WTC11 (cell line): Measurements from ENCODE around the gene SREBF1. TPM values are rescaled to one million over a fixed set of nuclear protein-coding genes. Genes with fewer than 3 reads are reported as not detected.
A peak's percentile ranks its signal among the peaks of the same experiment; 100 is the strongest.

Source experiments
- ATAC-seq: fragments of 200-7000 bp; cut with Tn5 transposase; 2 replicates; pipeline ENCODE4 v1.10.0; 2021; ENCODE audit warnings: mild to moderate bottlenecking, moderate library complexity
- CTCF ChIA-PET: fragments of 300-600 bp; sonication (Branson Sonifier 250); formaldehyde crosslinking; loops from one replicate; lab custom pipeline; 2021; ENCODE audit warnings: antibody characterized with exemption; lab: Charles Lee
- POLR2A ChIA-PET: fragments of 350-600 bp; sonication (Branson Sonifier 250); formaldehyde crosslinking; loops from one replicate; lab custom pipeline; 2021; ENCODE audit warnings: antibody characterized with exemption; lab: Charles Lee
- DNase-seq: peaks from one replicate; pipeline ENCODE4 v3.0.0; 2021; ENCODE audit warnings: low spot score
- H3K27ac Mint-ChIP-seq: 2 replicates; pipeline ENCODE4 v1.8.0; 2021; ENCODE audit warnings: mixed read lengths
- H3K27me3 Mint-ChIP-seq: 2 replicates; pipeline ENCODE4 v1.8.0; 2021; ENCODE audit warnings: low read depth, mild to moderate bottlenecking, moderate library complexity, mixed read lengths
- H3K36me3 Mint-ChIP-seq: 2 replicates; pipeline ENCODE4 v1.8.0; 2021; ENCODE audit warnings: mixed read lengths
- H3K4me1 Mint-ChIP-seq: 2 replicates; pipeline ENCODE4 v1.8.0; 2022; ENCODE audit warnings: mixed read lengths
- H3K4me3 Mint-ChIP-seq: 2 replicates; pipeline ENCODE4 v1.8.0; 2021; ENCODE audit warnings: mild to moderate bottlenecking, moderate library complexity, mixed read lengths
- H3K9me3 Mint-ChIP-seq: 2 replicates; pipeline ENCODE4 v1.8.0; 2021; ENCODE audit warnings: mixed read lengths
- FOXK1 ChIP-seq: sonication (generic); formaldehyde crosslinking; IDR thresholded peaks from 2 replicates; pipeline ENCODE4 v1.8.0; 2022; ENCODE audit warnings: mild to moderate bottlenecking, moderate library complexity, missing genetic modification reagents
- JUN ChIP-seq: sonication (generic); formaldehyde crosslinking; IDR thresholded peaks from 2 replicates; pipeline ENCODE4 v1.8.0; 2023; ENCODE audit warnings: mild to moderate bottlenecking, missing genetic modification reagents
- NR1H2 ChIP-seq: sonication (generic); formaldehyde crosslinking; IDR thresholded peaks from 2 replicates; pipeline ENCODE4 v1.9.0; 2021; ENCODE audit warnings: mild to moderate bottlenecking, moderate library complexity, missing genetic modification reagents
- TEAD4 ChIP-seq: sonication (generic); formaldehyde crosslinking; IDR thresholded peaks from 2 replicates; pipeline ENCODE4 v1.8.0; 2022; ENCODE audit warnings: mild to moderate bottlenecking, missing genetic modification reagents
- ZNF317 ChIP-seq: sonication (generic); formaldehyde crosslinking; IDR thresholded peaks from 2 replicates; pipeline ENCODE4 v1.8.1; 2023; ENCODE audit warnings: low read depth, mild to moderate bottlenecking, moderate library complexity, missing genetic modification reagents, borderline replicate concordance
- ZNF416 ChIP-seq: fragments of 250-450 bp; sonication (Bioruptor Pico); IDR thresholded peaks from 2 replicates; pipeline ENCODE4 v1.9.0; 2021; ENCODE audit warnings: mild to moderate bottlenecking, inconsistent platforms
- total RNA-seq: library from RNA; stranded (reverse); gene quantifications from 3 replicates; pipeline ENCODE4 v1.2.3, GENCODE V29; 2021
- TF ChIP-seq, protein P1 (sequence below): sonication (generic); formaldehyde crosslinking; IDR thresholded peaks from 2 replicates; pipeline ENCODE4 v1.8.1; 2022; ENCODE audit warnings: low read depth, mild to moderate bottlenecking, moderate library complexity, missing genetic modification reagents, borderline replicate concordance
- TF ChIP-seq, protein P2 (sequence below): sonication (generic); formaldehyde crosslinking; IDR thresholded peaks from 2 replicates; pipeline ENCODE4 v1.8.1; 2023; ENCODE audit warnings: mild to moderate bottlenecking, missing genetic modification reagents, moderate library complexity
- TF ChIP-seq, protein P3 (sequence below): sonication (generic); formaldehyde crosslinking; IDR thresholded peaks from 2 replicates; pipeline ENCODE4 v1.8.0; 2022; ENCODE audit warnings: mild to moderate bottlenecking, missing genetic modification reagents
- TF ChIP-seq, protein P4 (sequence below): sonication (generic); formaldehyde crosslinking; IDR thresholded peaks from 2 replicates; pipeline ENCODE4 v1.8.0; 2023; ENCODE audit warnings: missing genetic modification reagents, mild to moderate bottlenecking, borderline replicate concordance
- TF ChIP-seq, protein P5 (sequence below): fragments of 250-450 bp; sonication (Bioruptor Pico); IDR thresholded peaks from 2 replicates; pipeline ENCODE4 v1.9.0; 2021; ENCODE audit warnings: mild to moderate bottlenecking, borderline replicate concordance
- TF ChIP-seq, protein P6 (sequence below): sonication (generic); formaldehyde crosslinking; IDR thresholded peaks from 2 replicates; pipeline ENCODE4 v1.8.0; 2023; ENCODE audit warnings: mild to moderate bottlenecking, missing genetic modification reagents
- TF ChIP-seq, protein P7 (sequence below): sonication (generic); formaldehyde crosslinking; IDR thresholded peaks from 2 replicates; pipeline ENCODE4 v1.8.1; 2022; ENCODE audit warnings: missing genetic modification reagents, borderline replicate concordance

SREBF1 gene
- total RNA-seq, 1 experiment from 2014 or later = 93.7 TPM

DNA sequence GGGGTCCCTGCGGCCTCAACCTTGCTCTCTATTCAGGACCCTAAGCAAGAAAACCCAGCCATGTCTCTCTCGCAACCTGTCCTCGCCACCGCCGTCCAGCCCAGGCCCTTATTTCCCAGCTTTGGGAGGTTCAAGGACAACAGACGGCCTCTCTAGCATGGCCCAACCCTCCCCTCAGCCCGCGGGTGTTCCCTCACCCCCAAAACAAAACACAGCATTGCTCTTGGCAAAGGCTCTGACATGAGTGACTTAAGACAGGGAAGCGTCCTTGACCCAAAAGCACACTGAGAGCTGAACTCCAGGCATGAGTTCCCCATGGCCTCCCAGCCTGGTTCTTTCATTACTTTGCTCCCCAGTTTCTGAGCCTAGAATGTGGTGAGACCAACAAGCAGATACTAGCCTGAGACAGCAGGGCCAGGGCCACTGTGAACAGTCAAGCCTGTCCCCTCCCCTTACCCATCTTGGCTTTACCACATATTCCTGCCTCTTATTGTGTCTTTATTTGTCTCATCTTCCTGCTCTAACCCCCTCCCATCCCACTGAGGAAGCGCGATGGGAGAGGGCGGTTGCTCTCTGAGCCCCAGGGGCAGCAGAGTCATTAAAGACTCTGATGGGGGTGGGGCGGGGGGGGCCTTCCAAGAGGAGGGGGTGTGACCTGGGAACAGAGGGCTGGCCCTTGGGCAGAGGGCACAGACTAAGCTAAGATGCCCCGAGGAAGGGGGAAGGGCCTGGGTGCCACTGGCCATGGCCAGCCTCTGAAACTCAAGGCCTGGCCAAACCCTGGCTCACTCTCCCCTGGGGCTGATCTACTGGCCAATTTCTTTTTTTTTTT is 11.8 kb downstream of the SREBF1 start:
- DNase-seq = no peak
- Mint-ChIP-seq H3K36me3 (no peaks in the 10 kb centered on the region; the same call in none of the 2 replicates), H3K4me3 (peak overlapping the region; percentile 44), H3K4me1 (peaks cover 71% of the 10 kb centered on the region), H3K9me3 (no peaks in the 10 kb centered on the region), H3K27me3 (no peaks in the 10 kb centered on the region)
- CTCF ChIA-PET = interaction anchor here (1.0 to 3.7 kb wide), 5 partner anchors 11 to 44 kb away, joined by 3 to 12 read pairs (median 3); partner anchors contain the start of gene SREBF1
- POLR2A ChIA-PET = interaction anchor here (0.6 to 9.4 kb wide), 7 partner anchors 12 to 233 kb away, joined by 3 to 137 read pairs (median 6); partner anchors contain the start of gene SREBF1
- TF ChIP-seq, protein P1, sequence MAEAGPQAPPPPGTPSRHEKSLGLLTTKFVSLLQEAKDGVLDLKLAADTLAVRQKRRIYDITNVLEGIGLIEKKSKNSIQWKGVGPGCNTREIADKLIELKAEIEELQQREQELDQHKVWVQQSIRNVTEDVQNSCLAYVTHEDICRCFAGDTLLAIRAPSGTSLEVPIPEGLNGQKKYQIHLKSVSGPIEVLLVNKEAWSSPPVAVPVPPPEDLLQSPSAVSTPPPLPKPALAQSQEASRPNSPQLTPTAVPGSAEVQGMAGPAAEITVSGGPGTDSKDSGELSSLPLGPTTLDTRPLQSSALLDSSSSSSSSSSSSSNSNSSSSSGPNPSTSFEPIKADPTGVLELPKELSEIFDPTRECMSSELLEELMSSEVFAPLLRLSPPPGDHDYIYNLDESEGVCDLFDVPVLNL (CRISPR knock-in tag) = no peak
- no peak for TF ChIP-seq JUN (CRISPR knock-in tag)
- TF ChIP-seq, protein P2, sequence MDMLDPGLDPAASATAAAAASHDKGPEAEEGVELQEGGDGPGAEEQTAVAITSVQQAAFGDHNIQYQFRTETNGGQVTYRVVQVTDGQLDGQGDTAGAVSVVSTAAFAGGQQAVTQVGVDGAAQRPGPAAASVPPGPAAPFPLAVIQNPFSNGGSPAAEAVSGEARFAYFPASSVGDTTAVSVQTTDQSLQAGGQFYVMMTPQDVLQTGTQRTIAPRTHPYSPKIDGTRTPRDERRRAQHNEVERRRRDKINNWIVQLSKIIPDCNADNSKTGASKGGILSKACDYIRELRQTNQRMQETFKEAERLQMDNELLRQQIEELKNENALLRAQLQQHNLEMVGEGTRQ = no peak
- TF ChIP-seq, all 79 proteins: peak for 0
- peak overlapping the region; percentile 99 for H3K27ac Mint-ChIP-seq
- peak; percentile 1; the same call in 1 of the 2 replicates for ATAC-seq

DNA sequence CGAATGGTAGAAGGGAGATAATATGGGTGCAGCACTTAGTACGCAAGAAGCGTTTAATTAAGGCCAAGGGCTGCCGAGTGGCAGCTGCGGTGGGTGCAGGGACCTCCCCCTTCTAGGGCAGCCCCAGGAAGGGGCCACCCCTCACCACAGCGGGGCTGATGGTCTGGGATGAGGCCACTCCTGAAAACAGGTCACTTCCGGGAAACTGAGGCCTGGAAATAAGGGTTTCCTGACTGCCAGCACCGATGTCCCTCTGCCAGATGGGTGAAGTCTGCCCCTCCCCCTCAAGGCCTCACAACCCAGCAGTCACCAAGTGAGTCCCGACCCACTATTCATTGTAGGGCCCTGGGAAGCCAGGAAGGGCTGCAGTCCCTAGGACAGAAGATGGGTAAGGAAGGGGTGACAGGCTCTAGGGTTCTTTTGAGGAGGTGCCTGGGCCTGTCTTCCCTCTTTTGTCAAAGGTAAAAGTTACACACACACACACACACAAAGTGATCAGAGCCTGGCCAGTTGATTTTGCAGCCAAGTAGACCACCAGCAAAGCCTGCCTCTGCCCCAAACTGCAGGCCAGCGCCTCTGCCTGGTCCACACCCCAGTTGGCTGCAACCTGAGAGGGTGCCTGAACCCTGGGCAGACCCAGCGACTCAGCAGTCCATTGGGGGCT is 12.5 kb downstream of the SREBF1 start:
- Mint-ChIP-seq H3K9me3 (no peaks in the 10 kb centered on the region), H3K4me1 (peaks cover 72% of the 10 kb centered on the region), H3K4me3 (peak overlapping the region; percentile 52), H3K27me3 (no peaks in the 10 kb centered on the region), H3K27ac (peak overlapping the region; percentile 99), H3K36me3 (peaks cover under 1% of the 10 kb centered on the region)
- peak; percentile 11 for ATAC-seq
- DNase-seq = no peak
- CTCF ChIA-PET = interaction anchor here (0.5 to 1.7 kb wide), 9 partner anchors 12 to 158 kb away, joined by 3 to 8 read pairs (median 3); partner anchors contain the start of gene SREBF1
- POLR2A ChIA-PET = interaction anchor here (0.9 to 9.4 kb wide), 5 partner anchors 12 to 36 kb away, joined by 3 to 137 read pairs (median 5); partner anchors contain the start of gene SREBF1
- TF ChIP-seq, protein P3, sequence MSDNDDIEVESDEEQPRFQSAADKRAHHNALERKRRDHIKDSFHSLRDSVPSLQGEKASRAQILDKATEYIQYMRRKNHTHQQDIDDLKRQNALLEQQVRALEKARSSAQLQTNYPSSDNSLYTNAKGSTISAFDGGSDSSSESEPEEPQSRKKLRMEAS = peak; percentile 62; the same call in 1 of the 2 replicates
- TF ChIP-seq ZNF416 (CRISPR knock-in tag) (peak; percentile 46; the same call in 1 of the 2 replicates), FOXK1 (no peak), NR1H2 (CRISPR knock-in tag) (0 out of 2 replicates have a peak, but pooled peaks have one; percentile 60), TEAD4 (CRISPR knock-in tag) (no peak), ZNF317 (CRISPR knock-in tag) (no peak)
- TF ChIP-seq, protein P4, sequence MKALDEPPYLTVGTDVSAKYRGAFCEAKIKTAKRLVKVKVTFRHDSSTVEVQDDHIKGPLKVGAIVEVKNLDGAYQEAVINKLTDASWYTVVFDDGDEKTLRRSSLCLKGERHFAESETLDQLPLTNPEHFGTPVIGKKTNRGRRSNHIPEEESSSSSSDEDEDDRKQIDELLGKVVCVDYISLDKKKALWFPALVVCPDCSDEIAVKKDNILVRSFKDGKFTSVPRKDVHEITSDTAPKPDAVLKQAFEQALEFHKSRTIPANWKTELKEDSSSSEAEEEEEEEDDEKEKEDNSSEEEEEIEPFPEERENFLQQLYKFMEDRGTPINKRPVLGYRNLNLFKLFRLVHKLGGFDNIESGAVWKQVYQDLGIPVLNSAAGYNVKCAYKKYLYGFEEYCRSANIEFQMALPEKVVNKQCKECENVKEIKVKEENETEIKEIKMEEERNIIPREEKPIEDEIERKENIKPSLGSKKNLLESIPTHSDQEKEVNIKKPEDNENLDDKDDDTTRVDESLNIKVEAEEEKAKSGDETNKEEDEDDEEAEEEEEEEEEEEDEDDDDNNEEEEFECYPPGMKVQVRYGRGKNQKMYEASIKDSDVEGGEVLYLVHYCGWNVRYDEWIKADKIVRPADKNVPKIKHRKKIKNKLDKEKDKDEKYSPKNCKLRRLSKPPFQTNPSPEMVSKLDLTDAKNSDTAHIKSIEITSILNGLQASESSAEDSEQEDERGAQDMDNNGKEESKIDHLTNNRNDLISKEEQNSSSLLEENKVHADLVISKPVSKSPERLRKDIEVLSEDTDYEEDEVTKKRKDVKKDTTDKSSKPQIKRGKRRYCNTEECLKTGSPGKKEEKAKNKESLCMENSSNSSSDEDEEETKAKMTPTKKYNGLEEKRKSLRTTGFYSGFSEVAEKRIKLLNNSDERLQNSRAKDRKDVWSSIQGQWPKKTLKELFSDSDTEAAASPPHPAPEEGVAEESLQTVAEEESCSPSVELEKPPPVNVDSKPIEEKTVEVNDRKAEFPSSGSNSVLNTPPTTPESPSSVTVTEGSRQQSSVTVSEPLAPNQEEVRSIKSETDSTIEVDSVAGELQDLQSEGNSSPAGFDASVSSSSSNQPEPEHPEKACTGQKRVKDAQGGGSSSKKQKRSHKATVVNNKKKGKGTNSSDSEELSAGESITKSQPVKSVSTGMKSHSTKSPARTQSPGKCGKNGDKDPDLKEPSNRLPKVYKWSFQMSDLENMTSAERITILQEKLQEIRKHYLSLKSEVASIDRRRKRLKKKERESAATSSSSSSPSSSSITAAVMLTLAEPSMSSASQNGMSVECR (CRISPR knock-in tag) = no peak
- TF ChIP-seq, protein P5, sequence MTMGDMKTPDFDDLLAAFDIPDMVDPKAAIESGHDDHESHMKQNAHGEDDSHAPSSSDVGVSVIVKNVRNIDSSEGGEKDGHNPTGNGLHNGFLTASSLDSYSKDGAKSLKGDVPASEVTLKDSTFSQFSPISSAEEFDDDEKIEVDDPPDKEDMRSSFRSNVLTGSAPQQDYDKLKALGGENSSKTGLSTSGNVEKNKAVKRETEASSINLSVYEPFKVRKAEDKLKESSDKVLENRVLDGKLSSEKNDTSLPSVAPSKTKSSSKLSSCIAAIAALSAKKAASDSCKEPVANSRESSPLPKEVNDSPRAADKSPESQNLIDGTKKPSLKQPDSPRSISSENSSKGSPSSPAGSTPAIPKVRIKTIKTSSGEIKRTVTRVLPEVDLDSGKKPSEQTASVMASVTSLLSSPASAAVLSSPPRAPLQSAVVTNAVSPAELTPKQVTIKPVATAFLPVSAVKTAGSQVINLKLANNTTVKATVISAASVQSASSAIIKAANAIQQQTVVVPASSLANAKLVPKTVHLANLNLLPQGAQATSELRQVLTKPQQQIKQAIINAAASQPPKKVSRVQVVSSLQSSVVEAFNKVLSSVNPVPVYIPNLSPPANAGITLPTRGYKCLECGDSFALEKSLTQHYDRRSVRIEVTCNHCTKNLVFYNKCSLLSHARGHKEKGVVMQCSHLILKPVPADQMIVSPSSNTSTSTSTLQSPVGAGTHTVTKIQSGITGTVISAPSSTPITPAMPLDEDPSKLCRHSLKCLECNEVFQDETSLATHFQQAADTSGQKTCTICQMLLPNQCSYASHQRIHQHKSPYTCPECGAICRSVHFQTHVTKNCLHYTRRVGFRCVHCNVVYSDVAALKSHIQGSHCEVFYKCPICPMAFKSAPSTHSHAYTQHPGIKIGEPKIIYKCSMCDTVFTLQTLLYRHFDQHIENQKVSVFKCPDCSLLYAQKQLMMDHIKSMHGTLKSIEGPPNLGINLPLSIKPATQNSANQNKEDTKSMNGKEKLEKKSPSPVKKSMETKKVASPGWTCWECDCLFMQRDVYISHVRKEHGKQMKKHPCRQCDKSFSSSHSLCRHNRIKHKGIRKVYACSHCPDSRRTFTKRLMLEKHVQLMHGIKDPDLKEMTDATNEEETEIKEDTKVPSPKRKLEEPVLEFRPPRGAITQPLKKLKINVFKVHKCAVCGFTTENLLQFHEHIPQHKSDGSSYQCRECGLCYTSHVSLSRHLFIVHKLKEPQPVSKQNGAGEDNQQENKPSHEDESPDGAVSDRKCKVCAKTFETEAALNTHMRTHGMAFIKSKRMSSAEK (CRISPR knock-in tag) = 0 out of 2 replicates have a peak, but pooled peaks have one; percentile 54
- TF ChIP-seq, protein P6, sequence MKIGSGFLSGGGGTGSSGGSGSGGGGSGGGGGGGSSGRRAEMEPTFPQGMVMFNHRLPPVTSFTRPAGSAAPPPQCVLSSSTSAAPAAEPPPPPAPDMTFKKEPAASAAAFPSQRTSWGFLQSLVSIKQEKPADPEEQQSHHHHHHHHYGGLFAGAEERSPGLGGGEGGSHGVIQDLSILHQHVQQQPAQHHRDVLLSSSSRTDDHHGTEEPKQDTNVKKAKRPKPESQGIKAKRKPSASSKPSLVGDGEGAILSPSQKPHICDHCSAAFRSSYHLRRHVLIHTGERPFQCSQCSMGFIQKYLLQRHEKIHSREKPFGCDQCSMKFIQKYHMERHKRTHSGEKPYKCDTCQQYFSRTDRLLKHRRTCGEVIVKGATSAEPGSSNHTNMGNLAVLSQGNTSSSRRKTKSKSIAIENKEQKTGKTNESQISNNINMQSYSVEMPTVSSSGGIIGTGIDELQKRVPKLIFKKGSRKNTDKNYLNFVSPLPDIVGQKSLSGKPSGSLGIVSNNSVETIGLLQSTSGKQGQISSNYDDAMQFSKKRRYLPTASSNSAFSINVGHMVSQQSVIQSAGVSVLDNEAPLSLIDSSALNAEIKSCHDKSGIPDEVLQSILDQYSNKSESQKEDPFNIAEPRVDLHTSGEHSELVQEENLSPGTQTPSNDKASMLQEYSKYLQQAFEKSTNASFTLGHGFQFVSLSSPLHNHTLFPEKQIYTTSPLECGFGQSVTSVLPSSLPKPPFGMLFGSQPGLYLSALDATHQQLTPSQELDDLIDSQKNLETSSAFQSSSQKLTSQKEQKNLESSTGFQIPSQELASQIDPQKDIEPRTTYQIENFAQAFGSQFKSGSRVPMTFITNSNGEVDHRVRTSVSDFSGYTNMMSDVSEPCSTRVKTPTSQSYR (CRISPR knock-in tag) = peak; percentile 76
- TF ChIP-seq, protein P7, sequence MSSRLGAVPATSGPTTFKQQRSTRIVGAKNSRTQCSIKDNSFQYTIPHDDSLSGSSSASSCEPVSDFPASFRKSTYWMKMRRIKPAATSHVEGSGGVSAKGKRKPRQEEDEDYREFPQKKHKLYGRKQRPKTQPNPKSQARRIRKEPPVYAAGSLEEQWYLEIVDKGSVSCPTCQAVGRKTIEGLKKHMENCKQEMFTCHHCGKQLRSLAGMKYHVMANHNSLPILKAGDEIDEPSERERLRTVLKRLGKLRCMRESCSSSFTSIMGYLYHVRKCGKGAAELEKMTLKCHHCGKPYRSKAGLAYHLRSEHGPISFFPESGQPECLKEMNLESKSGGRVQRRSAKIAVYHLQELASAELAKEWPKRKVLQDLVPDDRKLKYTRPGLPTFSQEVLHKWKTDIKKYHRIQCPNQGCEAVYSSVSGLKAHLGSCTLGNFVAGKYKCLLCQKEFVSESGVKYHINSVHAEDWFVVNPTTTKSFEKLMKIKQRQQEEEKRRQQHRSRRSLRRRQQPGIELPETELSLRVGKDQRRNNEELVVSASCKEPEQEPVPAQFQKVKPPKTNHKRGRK (CRISPR knock-in tag) = no peak
